HCT116 (cell line): Measurements from ENCODE around the gene LACRT. TPM values are rescaled to one million over a fixed set of nuclear protein-coding genes. Genes with fewer than 3 reads are reported as not detected.

ENCODE experiments used
- ATAC-seq: fragments of 200-7000 bp; cut with Tn5 transposase; 2 replicates; pipeline ENCODE4 v1.9.1; 2020; ENCODE audit warnings: mild to moderate bottlenecking, moderate library complexity
- BruUV-seq: library from RNA; stranded (reverse); fragments of 400-500 nt; replicated peaks from 2 replicates; lab custom pipeline; 2021; lab: Mats Ljungman, UMichigan
- CTCF ChIA-PET: fragments of 300-600 bp; sonication (Branson Sonifier 250); formaldehyde crosslinking; loops from one replicate; lab custom pipeline; 2021; ENCODE audit warnings: antibody characterized with exemption; lab: Charles Lee
- POLR2A ChIA-PET: fragments of 300-600, 350-600 bp; sonication (Branson Sonifier 250); formaldehyde crosslinking; loops from one replicate; lab custom pipeline; 2021; ENCODE audit warnings: antibody characterized with exemption; lab: Charles Lee
- RAD21 ChIA-PET, 2 experiments: fragments of 300-600 bp; sonication (Branson Sonifier 250); formaldehyde crosslinking; loops; one replicate each; lab custom pipeline; 2023; ENCODE audit warnings: low total read pairs in 2 of 2; ENCODE audit not compliant: uncharacterized antibody in 2 of 2, unreplicated experiment in 2 of 2, low non-redundant PET in 1 of 2; lab: Charles Lee
- DNase-seq: peaks from one replicate; pipeline ENCODE4 v3.0.0-alpha.2; 2010; ENCODE audit warnings: low read depth, low spot score
- H2AFZ ChIP-seq: fragments of 200-600 bp; shearing (Covaris generic), sonication (generic); 2 replicates; pipeline ENCODE4 v1.6.1; 2017; ENCODE audit warnings: low read depth, mixed run types, mixed read lengths, antibody characterized with exemption, low read length; ENCODE audit not compliant: poor library complexity, severe bottlenecking
- H3K27ac ChIP-seq: 2 replicates; pipeline ENCODE4 v1.5.1; 2012; ENCODE audit warnings: low read depth, low read length
- H3K27me3 ChIP-seq: fragments of 200-600 bp; sonication (generic); 2 replicates; pipeline ENCODE4 v1.6.1; 2016; ENCODE audit warnings: mixed run types, low read length, mixed read lengths; ENCODE audit not compliant: insufficient read depth
- H3K36me3 ChIP-seq, 2 experiments: fragments of 200-500 bp in 1 of 2; fragments of 200-600 bp in 1 of 2; sonication (Bioruptor generic) in 1 of 2; sonication (generic) in 1 of 2; 2 replicates each; pipeline versions ENCODE4 v1.5.1 to v1.6.1; 2014 to 2016; ENCODE audit warnings: low read length in 2 of 2, inconsistent platforms in 1 of 2, mixed read lengths in 1 of 2, mixed run types in 1 of 2; ENCODE audit not compliant: insufficient read depth in 2 of 2, control insufficient read depth in 1 of 2
- H3K4me1 ChIP-seq, 2 experiments: fragments of 200-600 bp in 1 of 2; sonication (generic) in 1 of 2; 2 replicates each; pipeline versions ENCODE4 v1.5.1 to v1.6.1; 2012 to 2017; ENCODE audit warnings: low read length in 2 of 2, inconsistent platforms in 1 of 2, mild to moderate bottlenecking in 1 of 2, mixed read lengths in 1 of 2, mixed run types in 1 of 2, moderate library complexity in 1 of 2; ENCODE audit not compliant: insufficient read depth in 2 of 2, control insufficient read depth in 1 of 2
- H3K4me2 ChIP-seq: fragments of 200-600 bp; sonication (generic); 2 replicates; pipeline ENCODE4 v1.6.1; 2017; ENCODE audit warnings: mixed run types, low read length, mixed read lengths
- H3K4me3 ChIP-seq, 2 experiments: fragments of 200-600 bp in 1 of 2; sonication (generic) in 1 of 2; replicated peaks in 1 of 2; 2 replicates each; pipeline ENCODE4 v1.5.1; 2011 to 2016; ENCODE audit warnings: low read length in 2 of 2, control low read depth in 1 of 2, low read depth in 1 of 2, mild to moderate bottlenecking in 1 of 2, mixed read lengths in 1 of 2, mixed run types in 1 of 2
- H3K79me2 ChIP-seq: fragments of 200-600 bp; sonication (generic); 2 replicates; pipeline ENCODE4 v1.6.1; 2017; ENCODE audit warnings: mild to moderate bottlenecking, mixed run types, low read length, moderate library complexity, mixed read lengths; ENCODE audit not compliant: insufficient read depth
- H3K9ac ChIP-seq: fragments of 200-600 bp; sonication (generic); 2 replicates; pipeline ENCODE4 v1.6.1; 2016; ENCODE audit warnings: low read length, mixed read lengths
- H3K9me2 ChIP-seq: fragments of 200-600 bp; sonication (generic), shearing (Covaris generic); 2 replicates; pipeline ENCODE4 v1.6.1; 2017; ENCODE audit warnings: mixed run types, mild to moderate bottlenecking, moderate library complexity; ENCODE audit not compliant: insufficient read depth
- H3K9me3 ChIP-seq, 2 experiments: fragments of 200-500 bp in 1 of 2; fragments of 200-600 bp in 1 of 2; sonication (Bioruptor generic) in 1 of 2; sonication (generic) in 1 of 2; 2 replicates each; pipeline ENCODE4 v1.6.1; 2014 to 2017; ENCODE audit warnings: low read length in 2 of 2, mixed read lengths in 2 of 2, inconsistent platforms in 1 of 2, low read depth in 1 of 2, mild to moderate bottlenecking in 1 of 2, mixed run types in 1 of 2, moderate library complexity in 1 of 2; ENCODE audit not compliant: control insufficient read depth in 1 of 2, insufficient read depth in 1 of 2
- H4K20me1 ChIP-seq: fragments of 200-600 bp; sonication (generic), shearing (Covaris generic); 2 replicates; pipeline ENCODE4 v1.6.1; 2017; ENCODE audit warnings: mixed run types, mild to moderate bottlenecking, moderate library complexity; ENCODE audit not compliant: insufficient read depth
- CBX3 ChIP-seq: IDR thresholded peaks from 2 replicates; pipeline ENCODE4 v1.6.1; 2012; ENCODE audit warnings: low read depth
- CEBPB ChIP-seq: IDR thresholded peaks from 2 replicates; pipeline ENCODE4 v1.6.1; 2012; ENCODE audit warnings: low read depth
- EGR1 ChIP-seq: IDR thresholded peaks from 2 replicates; pipeline ENCODE4 v1.6.1; 2012; ENCODE audit warnings: low read depth
- ELF1 ChIP-seq: IDR thresholded peaks from 2 replicates; pipeline ENCODE4 v1.6.1; 2012; ENCODE audit warnings: low read depth, borderline replicate concordance
- EZH2 ChIP-seq: fragments of 200-600 bp; sonication (generic); IDR thresholded peaks from 2 replicates; pipeline ENCODE4 v1.6.1; 2017; ENCODE audit warnings: antibody characterized with exemption, mixed run types
- EZH2phosphoT487 ChIP-seq: fragments of 200-600 bp; IDR thresholded peaks from 2 replicates; pipeline ENCODE4 v1.6.1; 2018; ENCODE audit warnings: antibody characterized with exemption, borderline replicate concordance
- JUND ChIP-seq: IDR thresholded peaks from 2 replicates; pipeline ENCODE4 v1.6.1; 2012
- POLR2A ChIP-seq: IDR thresholded peaks from 2 replicates; pipeline ENCODE4 v1.7.0; 2011; ENCODE audit warnings: borderline replicate concordance; ENCODE audit not compliant: insufficient read depth, insufficient read length; ENCODE audit errors: extremely low read depth
- RAD21 ChIP-seq: IDR thresholded peaks from 2 replicates; pipeline ENCODE4 v1.6.1; 2012; ENCODE audit warnings: low read depth, mild to moderate bottlenecking
- SIN3A ChIP-seq: IDR thresholded peaks from 2 replicates; pipeline ENCODE4 v1.6.1; 2012; ENCODE audit warnings: low read depth
- SRF ChIP-seq: IDR thresholded peaks from 2 replicates; pipeline ENCODE4 v1.6.1; 2012; ENCODE audit warnings: low read depth
- TCF7L2 ChIP-seq: IDR thresholded peaks from 2 replicates; pipeline ENCODE4 v1.7.0; 2011; ENCODE audit warnings: borderline replicate concordance, inconsistent platforms; ENCODE audit not compliant: insufficient read depth, insufficient read length; ENCODE audit errors: extremely low read depth
- ZFX ChIP-seq: fragments of 450-650 bp; IDR thresholded peaks from 2 replicates; pipeline ENCODE4 v1.6.1; 2017
- ZNF274 ChIP-seq: fragments of 200-500 bp; sonication (Bioruptor generic); IDR thresholded peaks from 2 replicates; pipeline ENCODE4 v1.6.1; 2014; ENCODE audit warnings: mild to moderate bottlenecking, low read depth, low read length, inconsistent platforms
- intact Hi-C: fragments of 100-400 bp; cut with micrococcal nuclease; formaldehyde crosslinking; loops from 2 replicates; pipeline ENCODE4 v1.10.0; 2022
- total RNA-seq: library from RNA; stranded (reverse); gene quantifications from one replicate; pipeline ENCODE4 v1.2.1, GENCODE V29; 2021; ENCODE audit not compliant: unreplicated experiment
- TF ChIP-seq, protein P1 (sequence below): IDR thresholded peaks from 2 replicates; pipeline ENCODE4 v1.6.1; 2012
- TF ChIP-seq, protein P2 (sequence below): IDR thresholded peaks from 2 replicates; pipeline ENCODE4 v1.6.1; 2012
- TF ChIP-seq, protein P3 (sequence below): IDR thresholded peaks from 2 replicates; pipeline ENCODE4 v1.6.1; 2012; ENCODE audit warnings: low read depth

Gene LACRT
- total RNA-seq, 1 experiment from 2014 or later, result not detected

DNA sequence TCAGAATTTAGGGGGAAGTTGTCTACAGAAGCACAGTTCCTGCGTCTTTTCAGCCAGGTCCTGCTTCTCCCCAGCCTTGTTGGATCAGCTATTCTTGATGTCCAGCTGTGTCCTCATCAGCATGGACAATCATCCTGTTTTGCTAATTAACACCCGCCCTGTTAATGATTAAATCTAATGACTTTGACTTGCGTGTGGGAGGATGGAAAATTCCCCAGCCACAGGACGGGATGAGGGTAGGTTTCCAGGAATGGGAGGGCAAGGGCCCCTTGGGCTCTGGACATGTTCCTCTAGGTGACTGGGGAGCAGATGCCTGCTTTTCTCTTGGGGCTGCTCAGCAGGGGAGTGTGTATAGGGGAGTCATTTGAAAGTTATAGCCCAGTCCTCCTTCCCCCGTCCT lies 41.0 kb downstream of the LACRT start:
- no peaks in the 10 kb centered on the region for H3K36me3 ChIP-seq
- no peak overlapping the region for H3K4me3 ChIP-seq
- no peaks in the 10 kb centered on the region for H3K9me3 ChIP-seq
- peaks cover 5% of the 10 kb centered on the region; the same call in 1 of the 2 replicates for H3K27me3 ChIP-seq
- H4K20me1 ChIP-seq, result no peaks in the 10 kb centered on the region
- no peak overlapping the region for H3K27ac ChIP-seq
- no peak overlapping the region for H3K4me2 ChIP-seq
- no peaks in the 10 kb centered on the region for H3K4me1 ChIP-seq
- DNase-seq, result no peak
- no TSS peak for BruUV-seq
- H2AFZ ChIP-seq, result no peak overlapping the region
- no peak for ATAC-seq
- POLR2A ChIA-PET, result no interaction called here
- TF ChIP-seq RAD21 (no peak), SRF (no peak), ELF1 (no peak), CBX3 (no peak), CEBPB (no peak), SIN3A (no peak), EZH2 (no peak), EGR1 (no peak), ZNF274 (no peak), TCF7L2 (no peak), JUND (no peak), EZH2phosphoT487 (no peak), POLR2A (no peak), ZFX (no peak)
- TF ChIP-seq, protein P1, sequence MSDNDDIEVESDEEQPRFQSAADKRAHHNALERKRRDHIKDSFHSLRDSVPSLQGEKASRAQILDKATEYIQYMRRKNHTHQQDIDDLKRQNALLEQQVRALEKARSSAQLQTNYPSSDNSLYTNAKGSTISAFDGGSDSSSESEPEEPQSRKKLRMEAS, result no peak
- TF ChIP-seq, protein P2, sequence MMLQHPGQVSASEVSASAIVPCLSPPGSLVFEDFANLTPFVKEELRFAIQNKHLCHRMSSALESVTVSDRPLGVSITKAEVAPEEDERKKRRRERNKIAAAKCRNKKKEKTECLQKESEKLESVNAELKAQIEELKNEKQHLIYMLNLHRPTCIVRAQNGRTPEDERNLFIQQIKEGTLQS, result no peak
- TF ChIP-seq, protein P3, sequence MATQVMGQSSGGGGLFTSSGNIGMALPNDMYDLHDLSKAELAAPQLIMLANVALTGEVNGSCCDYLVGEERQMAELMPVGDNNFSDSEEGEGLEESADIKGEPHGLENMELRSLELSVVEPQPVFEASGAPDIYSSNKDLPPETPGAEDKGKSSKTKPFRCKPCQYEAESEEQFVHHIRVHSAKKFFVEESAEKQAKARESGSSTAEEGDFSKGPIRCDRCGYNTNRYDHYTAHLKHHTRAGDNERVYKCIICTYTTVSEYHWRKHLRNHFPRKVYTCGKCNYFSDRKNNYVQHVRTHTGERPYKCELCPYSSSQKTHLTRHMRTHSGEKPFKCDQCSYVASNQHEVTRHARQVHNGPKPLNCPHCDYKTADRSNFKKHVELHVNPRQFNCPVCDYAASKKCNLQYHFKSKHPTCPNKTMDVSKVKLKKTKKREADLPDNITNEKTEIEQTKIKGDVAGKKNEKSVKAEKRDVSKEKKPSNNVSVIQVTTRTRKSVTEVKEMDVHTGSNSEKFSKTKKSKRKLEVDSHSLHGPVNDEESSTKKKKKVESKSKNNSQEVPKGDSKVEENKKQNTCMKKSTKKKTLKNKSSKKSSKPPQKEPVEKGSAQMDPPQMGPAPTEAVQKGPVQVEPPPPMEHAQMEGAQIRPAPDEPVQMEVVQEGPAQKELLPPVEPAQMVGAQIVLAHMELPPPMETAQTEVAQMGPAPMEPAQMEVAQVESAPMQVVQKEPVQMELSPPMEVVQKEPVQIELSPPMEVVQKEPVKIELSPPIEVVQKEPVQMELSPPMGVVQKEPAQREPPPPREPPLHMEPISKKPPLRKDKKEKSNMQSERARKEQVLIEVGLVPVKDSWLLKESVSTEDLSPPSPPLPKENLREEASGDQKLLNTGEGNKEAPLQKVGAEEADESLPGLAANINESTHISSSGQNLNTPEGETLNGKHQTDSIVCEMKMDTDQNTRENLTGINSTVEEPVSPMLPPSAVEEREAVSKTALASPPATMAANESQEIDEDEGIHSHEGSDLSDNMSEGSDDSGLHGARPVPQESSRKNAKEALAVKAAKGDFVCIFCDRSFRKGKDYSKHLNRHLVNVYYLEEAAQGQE, result no peak
- no peaks in the 10 kb centered on the region for H3K9me2 ChIP-seq
- no peak overlapping the region for H3K9ac ChIP-seq
- CTCF ChIA-PET, result interaction anchor here (0.8 to 0.9 kb wide), 2 partner anchors 13 to 474 kb away, joined by 3 read pairs; no protein-coding TSS in a partner anchor
- RAD21 ChIA-PET, result no interaction called here
- intact Hi-C loops, result no loop called here
- H3K79me2 ChIP-seq, result no peaks in the 10 kb centered on the region
